Subcutaneous adipose tissue (tissue), 4 donors: Measurements from ENCODE around the gene GRAMD4. TPM values are rescaled to one million over a fixed set of nuclear protein-coding genes. Genes with fewer than 3 reads are reported as not detected.

Source experiments
- total RNA-seq, 4 donors: library from RNA; depleted of rRNA; stranded (reverse); fragments of >200 nt; gene quantifications; one replicate each; pipeline ENCODE4 v1.1.0, GENCODE V29; 2016
- TF ChIP-seq, protein P1 (sequence below): fragments of 450-650 bp; IDR thresholded peaks from one replicate; pipeline ENCODE4 v1.5.1; 2016; ENCODE audit warnings: low read depth, mild to moderate bottlenecking, control low read depth, antibody characterized with exemption, moderate library complexity

GRAMD4 gene
- total RNA-seq, 4 donors from 2014 or later = 9.9 to 39.4 (median 23.0) TPM

- TF ChIP-seq, protein P1, sequence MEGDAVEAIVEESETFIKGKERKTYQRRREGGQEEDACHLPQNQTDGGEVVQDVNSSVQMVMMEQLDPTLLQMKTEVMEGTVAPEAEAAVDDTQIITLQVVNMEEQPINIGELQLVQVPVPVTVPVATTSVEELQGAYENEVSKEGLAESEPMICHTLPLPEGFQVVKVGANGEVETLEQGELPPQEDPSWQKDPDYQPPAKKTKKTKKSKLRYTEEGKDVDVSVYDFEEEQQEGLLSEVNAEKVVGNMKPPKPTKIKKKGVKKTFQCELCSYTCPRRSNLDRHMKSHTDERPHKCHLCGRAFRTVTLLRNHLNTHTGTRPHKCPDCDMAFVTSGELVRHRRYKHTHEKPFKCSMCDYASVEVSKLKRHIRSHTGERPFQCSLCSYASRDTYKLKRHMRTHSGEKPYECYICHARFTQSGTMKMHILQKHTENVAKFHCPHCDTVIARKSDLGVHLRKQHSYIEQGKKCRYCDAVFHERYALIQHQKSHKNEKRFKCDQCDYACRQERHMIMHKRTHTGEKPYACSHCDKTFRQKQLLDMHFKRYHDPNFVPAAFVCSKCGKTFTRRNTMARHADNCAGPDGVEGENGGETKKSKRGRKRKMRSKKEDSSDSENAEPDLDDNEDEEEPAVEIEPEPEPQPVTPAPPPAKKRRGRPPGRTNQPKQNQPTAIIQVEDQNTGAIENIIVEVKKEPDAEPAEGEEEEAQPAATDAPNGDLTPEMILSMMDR = no peak
These were observed 24.1 kb upstream of the GRAMD4 start for GRCh38 chr22:46596032-46596441.

DNA sequence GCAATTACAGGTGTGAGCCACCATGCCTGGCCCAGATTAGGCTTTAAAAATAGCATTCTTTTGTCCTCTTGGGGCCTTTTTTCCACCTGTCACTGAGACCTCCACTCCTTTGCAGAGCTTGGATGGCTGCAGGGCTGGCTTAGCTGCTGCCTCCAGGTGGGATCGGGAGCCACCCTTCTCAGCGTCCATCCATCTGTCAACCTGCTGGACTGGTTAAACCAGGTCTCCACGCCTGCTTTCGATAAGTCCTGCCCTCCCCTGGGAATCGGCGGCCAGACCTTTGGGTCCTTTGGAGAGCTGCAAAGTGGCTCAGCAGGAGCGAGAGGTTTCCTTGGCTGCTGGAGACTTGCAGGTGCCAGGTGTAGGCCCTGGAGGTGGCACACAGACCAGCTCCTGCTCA, 23.4 kb upstream of the GRAMD4 start:
- TF ChIP-seq, protein P1 = no peak

- TF ChIP-seq, protein P1 = no peak
These were observed 22.0 kb upstream of the GRAMD4 start for GRCh38 chr22:46598224-46598623.

- TF ChIP-seq, protein P1 = no peak
These were observed 21.3 kb upstream of the GRAMD4 start for GRCh38 chr22:46598737-46599424.

DNA sequence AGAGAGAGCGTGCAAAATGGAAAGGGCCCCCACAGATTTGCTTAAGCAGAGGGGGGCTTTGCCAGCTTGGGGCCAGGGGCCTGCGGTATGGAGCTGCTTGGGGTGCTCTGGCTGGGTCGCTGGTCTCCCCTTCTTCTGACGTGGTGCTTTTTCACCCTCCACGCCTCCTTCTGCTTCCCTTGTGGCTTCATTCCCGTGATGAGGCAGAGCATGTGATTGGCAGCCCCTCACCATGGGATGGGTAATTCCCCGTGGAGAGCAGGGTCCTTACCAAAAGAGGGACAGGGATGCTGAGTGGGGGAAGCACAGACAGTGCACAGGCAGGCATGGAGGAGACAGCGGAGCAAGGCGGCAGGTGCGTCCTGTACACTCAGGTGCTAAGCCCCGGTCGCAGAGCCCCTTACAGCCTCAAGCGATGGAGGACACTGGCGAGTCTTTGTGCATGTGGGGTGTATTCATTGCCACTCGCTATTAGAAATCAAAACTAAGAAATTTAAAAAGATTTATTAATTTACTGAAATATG, 19.9 kb upstream of the GRAMD4 start:
- TF ChIP-seq, protein P1 = no peak

- TF ChIP-seq, protein P1 = no peak
These were observed 18.2 kb upstream of the GRAMD4 start for GRCh38 chr22:46602025-46602424.

DNA sequence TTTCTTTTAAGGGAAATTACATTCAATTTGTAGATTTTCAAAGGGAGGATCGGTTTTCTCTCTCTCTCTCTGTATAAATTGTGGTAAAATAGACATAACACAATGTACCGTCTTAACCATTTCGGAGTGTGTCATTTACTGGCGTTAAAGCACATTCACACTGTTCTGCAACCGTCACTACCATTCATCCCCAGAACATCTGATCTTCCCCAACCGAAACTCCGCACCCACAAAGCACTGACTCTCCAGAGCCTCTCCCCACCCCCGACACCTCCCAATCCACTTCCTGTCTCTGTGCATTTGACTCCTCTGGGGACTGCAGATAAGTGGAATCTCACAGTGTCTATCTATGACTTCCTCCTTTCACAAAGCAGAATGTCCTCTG, 15.9 kb upstream of the GRAMD4 start:
- TF ChIP-seq, protein P1 = no peak
